Measurements from ENCODE around the gene ACTL10.
A peak's percentile ranks its signal among the peaks of the same experiment; 100 is the strongest.

ACTL10 gene

GRCh38 chr20:33656010-33656782 lies 10.5 kb upstream of the ACTL10 start:
- H3K27me3 Mint-ChIP-seq, result no peaks in the 10 kb centered on the region
- no peak overlapping the region for H3K4me3 Mint-ChIP-seq
- DNase-seq (no peak), ATAC-seq (no peak)
- H3K27ac Mint-ChIP-seq, result peak overlapping the region in 1 of 2 donors; percentile 54
- H3K9me3 Mint-ChIP-seq, result no peaks in the 10 kb centered on the region
- peaks cover 20% of the 10 kb centered on the region for H3K4me1 Mint-ChIP-seq

DNA sequence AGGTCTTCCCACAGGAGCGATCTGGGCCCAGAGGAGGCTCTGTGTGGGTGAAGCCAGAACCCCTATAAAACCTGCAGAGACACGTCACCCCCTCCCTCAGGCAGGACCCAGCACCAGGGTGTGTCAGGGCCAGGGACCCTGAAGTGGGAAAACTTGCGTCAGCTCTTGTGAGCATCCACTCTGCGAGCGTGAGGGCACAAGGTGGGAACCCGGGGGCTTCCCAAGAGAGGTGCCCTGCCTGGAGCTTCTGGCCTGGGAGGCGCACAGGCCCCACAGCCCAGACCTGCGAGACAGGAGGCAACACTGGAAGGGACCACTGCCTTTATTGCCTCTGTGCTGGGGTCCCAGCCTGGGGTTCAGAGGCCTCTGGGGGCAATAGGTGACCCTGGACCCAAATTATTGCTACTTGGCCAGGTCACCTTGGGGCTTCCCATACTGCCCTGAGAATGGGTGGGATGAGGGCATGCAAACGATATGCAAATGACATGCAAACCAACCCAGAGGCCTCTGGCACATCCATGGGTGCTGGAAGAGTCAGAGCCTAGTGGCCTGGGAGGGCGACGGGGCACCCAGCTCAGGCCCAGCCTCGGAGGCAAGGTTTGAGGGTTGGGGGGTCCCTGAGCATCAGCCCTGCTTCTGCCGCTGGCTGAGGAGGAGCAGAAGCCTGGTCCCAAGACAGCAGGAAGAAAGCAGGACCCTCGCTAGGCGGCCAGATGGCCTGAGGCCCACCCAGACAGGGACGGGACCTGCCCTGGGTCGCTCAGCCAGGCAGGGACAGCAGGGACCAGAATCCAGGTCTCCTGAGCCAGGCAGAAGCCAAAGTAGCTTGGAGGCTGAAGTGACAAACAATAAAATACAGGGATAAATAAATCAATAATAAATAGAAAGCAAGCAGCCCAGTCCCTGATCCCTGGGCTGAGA lies 9.7 kb upstream of the ACTL10 start:
- DNase-seq (peak in 1 of 2 donors; percentile 7), ATAC-seq (no peak)
- peaks cover 24% of the 10 kb centered on the region for H3K4me1 Mint-ChIP-seq
- H3K4me3 Mint-ChIP-seq, result no peak overlapping the region
- H3K9me3 Mint-ChIP-seq, result no peaks in the 10 kb centered on the region
- peak overlapping the region in 1 of 2 donors; percentile 87 for H3K27ac Mint-ChIP-seq
- no peaks in the 10 kb centered on the region for H3K27me3 Mint-ChIP-seq

DNA sequence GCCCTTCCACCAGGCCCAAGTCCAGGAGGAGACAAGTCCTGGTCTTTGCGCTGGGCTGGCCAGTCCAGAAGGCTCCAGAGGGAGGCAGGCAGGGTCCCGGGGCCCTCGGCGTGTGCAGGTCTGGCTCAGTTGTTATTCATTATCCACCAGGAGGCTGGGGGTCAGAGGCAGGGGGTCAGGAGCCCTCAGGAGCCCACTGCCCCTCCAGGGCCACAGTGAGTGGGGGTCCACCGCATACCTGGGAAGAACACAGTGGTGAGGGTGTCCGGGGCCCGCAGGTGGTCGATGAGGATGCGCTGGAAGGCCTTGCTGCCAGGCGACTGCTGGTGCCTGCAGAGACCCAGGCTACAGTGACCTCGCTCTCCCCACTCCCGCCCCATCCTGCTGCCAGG lies 9.0 kb upstream of the ACTL10 start:
- ATAC-seq, result no peak

GRCh38 chr20:33658510-33658909 lies 8.2 kb upstream of the ACTL10 start:
- DNase-seq, result peak in 1 of 2 donors; percentile 7
- Mint-ChIP-seq H3K4me3 (no peak overlapping the region), H3K4me1 (peaks cover 20% of the 10 kb centered on the region), H3K9me3 (no peaks in the 10 kb centered on the region), H3K27me3 (no peaks in the 10 kb centered on the region), H3K27ac (no peak overlapping the region)
- no peak for ATAC-seq

More for the DNA sequence above, 9.0 kb upstream of the ACTL10 start:
- peak in 1 of 2 donors; percentile 7 for DNase-seq
- no peaks in the 10 kb centered on the region for H3K9me3 Mint-ChIP-seq
- no peak overlapping the region for H3K27ac Mint-ChIP-seq
- no peak overlapping the region for H3K4me3 Mint-ChIP-seq
- H3K27me3 Mint-ChIP-seq, result no peaks in the 10 kb centered on the region
- peaks cover 23% of the 10 kb centered on the region for H3K4me1 Mint-ChIP-seq

GRCh38 chr20:33658929-33659328 lies 7.8 kb upstream of the ACTL10 start:
- H3K27me3 Mint-ChIP-seq, result no peaks in the 10 kb centered on the region
- H3K4me3 Mint-ChIP-seq, result no peak overlapping the region
- no peaks in the 10 kb centered on the region for H3K9me3 Mint-ChIP-seq
- ATAC-seq (no peak), DNase-seq (no peak)
- peak overlapping the region; percentile 74 to 91 for H3K27ac Mint-ChIP-seq
- H3K4me1 Mint-ChIP-seq, result peaks cover 18% of the 10 kb centered on the region

DNA sequence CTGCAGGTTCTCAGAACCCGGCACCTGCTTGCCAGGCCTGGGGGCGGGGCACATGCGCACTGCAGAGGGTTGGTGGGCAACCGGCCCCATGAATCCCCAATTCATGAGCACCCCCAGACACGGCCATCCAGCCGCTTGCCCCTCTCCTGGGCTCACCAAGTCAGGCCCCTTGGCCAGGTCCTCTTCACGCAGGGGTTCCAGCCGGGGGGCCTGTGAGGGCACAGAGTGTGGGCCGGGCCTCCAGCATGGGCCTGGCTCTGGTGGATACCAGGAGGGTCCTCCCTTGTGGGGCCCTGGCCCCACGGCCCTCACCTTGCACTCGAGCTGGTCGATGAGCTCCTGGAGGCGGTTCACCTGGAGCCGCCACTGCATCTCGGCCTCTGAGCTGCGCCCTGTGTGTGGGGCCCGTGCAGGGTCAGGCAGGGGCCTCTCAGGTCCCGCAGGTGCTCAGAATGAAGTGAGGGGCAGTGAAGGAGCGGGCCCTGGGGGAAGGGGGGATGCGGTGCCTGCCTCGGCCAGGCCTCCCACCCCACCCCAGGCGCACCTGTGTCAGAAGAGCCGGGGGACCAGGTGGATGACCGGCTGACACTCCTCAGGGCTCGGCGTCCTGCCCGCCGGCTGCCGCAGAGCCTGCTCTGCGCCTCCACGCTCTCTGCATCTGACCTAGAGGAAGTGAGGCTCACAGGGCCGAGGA lies 7.3 kb upstream of the ACTL10 start:
- peak overlapping the region; percentile 82 to 91 for H3K27ac Mint-ChIP-seq
- no peak overlapping the region for H3K4me3 Mint-ChIP-seq
- DNase-seq (peak in 1 of 2 donors; percentile 7), ATAC-seq (no peak)
- peaks cover 23% of the 10 kb centered on the region for H3K4me1 Mint-ChIP-seq
- no peaks in the 10 kb centered on the region for H3K9me3 Mint-ChIP-seq
- no peaks in the 10 kb centered on the region for H3K27me3 Mint-ChIP-seq

GRCh38 chr20:33660035-33660684 lies 6.6 kb upstream of the ACTL10 start:
- Mint-ChIP-seq H3K27ac (no peak overlapping the region), H3K27me3 (no peaks in the 10 kb centered on the region), H3K4me1 (peaks cover 25% of the 10 kb centered on the region), H3K4me3 (no peak overlapping the region), H3K9me3 (no peaks in the 10 kb centered on the region)
- ATAC-seq (no peak), DNase-seq (no peak)

- no peak for ATAC-seq
- Mint-ChIP-seq H3K9me3 (no peaks in the 10 kb centered on the region), H3K27me3 (no peaks in the 10 kb centered on the region), H3K27ac (no peak overlapping the region), H3K4me1 (peaks cover 29% of the 10 kb centered on the region), H3K4me3 (no peak overlapping the region)
- no peak for DNase-seq
These were observed 6.1 kb upstream of the ACTL10 start for GRCh38 chr20:33660685-33661058.

DNA sequence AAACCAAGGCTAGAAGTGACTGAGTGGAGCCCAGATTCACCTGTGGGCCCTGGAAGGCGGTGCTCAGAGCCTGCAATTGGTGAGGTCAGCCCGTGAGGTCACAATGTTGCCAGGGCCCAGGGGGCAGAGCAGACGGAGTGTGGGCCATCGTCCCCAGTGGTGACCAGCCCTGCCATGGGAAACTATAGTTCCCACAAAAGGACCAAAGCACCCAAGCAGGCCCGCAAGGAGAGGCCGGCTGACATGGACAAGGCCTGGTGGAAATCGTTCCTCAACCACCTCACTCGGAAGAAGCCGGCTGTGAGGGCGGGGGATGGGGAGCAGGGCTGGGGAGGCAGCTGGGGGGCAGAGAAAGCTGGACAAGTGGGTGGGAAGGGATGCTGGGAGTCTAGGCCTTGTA lies 4.6 kb upstream of the ACTL10 start, which contains the start of gene C20orf144:
TSS of gene C20orf144 (plus strand) at position 156 of the 400 bp plus-strand sequence. CDS start at position 175, 19 bp downstream.
- Mint-ChIP-seq H3K4me1 (peaks cover 40% of the 10 kb centered on the region), H3K27me3 (no peaks in the 10 kb centered on the region), H3K9me3 (no peaks in the 10 kb centered on the region), H3K27ac (peak within 1 kb of the TSS; percentile 74 to 95), H3K4me3 (peak within 1 kb of the TSS; percentile 77 to 80)
- DNase-seq (no peak), ATAC-seq (no peak)

DNA sequence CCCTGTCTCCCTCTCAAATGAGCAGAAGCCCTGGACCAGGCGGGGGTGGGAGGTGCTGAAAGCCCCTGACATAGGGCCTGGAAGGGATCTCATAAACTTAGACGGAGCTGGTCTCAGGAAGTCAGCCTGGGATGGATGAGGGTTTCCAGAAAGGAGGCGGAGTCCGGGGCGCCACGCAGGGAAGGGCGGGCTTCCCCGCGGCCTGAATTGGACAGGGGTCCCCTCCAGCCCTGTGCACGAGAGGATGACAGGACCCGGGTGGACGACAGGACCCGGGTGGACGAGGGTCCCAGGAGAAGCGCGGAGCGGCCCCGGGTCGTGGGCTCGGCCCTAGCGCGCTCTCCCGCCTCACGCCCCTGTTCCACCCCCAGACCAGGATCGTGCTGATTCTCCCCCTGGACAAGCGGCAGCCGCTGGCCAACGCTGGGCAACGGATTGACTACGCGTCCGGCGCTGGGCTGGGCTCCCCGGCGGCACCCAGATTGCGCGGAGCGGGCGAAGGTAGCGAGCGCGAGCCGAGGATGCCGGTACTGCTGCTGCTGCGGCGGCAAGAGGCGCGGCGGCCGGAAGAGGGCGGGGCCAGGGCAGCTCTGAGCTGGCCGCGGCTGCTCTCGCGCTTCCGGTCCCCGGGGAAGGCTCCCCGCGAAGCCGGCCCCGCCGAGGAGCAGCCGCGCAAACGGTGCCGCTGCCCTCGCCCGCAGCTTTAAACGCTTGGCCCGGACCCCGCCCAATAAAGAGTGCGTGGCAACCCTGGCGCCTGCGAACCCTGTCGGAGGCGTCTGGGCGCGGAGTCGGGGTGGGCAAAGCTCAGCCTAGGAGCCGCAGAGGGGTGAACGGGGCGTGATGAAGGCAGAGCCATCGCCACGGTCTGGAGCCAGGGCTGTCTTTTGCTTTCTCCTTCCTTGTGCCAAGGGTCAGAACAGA lies 3.3 kb upstream of the ACTL10 start:
- peak; percentile 74 for ATAC-seq
- Mint-ChIP-seq H3K27me3 (no peaks in the 10 kb centered on the region), H3K4me1 (peaks cover 50% of the 10 kb centered on the region), H3K27ac (peak overlapping the region; percentile 74 to 95), H3K4me3 (peak overlapping the region; percentile 77 to 80), H3K9me3 (no peaks in the 10 kb centered on the region)
- peak; percentile 83 to 86 for DNase-seq

DNA sequence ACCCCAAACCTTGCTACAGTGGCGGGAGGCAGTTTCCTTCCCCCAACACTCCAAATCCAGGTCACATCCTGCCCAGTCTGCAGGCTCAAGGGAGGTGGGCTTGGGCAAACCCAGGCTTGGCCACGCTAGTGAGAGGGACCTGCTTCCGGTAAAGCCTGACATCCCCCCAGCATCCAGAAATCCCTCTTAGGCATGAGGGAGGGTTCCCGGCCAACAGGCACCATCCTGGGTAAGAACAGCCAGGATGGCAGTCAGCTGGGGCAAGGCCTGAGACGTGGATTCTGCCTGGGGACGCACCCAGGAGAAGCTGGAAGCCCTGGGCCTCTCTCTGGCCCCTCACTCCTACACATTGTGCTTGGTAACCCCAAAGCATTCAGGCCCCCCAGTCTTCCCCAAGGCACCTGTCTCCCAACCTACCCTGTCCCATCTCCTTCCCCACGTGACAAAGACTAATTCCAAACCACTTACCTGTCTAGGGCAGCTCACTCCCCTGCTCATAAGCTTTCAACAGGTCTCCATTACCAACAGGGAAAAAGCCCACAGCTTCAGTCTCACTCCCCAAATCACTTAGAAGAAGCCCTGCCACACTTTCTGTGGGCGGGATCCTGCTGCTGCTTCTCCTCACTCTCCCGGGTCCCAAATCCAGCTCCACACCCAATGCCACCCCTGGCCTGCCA lies 2.5 kb upstream of the ACTL10 start:
- Mint-ChIP-seq H3K4me1 (peaks cover 55% of the 10 kb centered on the region), H3K27ac (peak overlapping the region; percentile 41 to 93), H3K9me3 (no peaks in the 10 kb centered on the region), H3K4me3 (peak overlapping the region; percentile 77 to 80), H3K27me3 (no peaks in the 10 kb centered on the region)
- no peak for DNase-seq
- ATAC-seq, result no peak

GRCh38 chr20:33664762-33665144 lies 2.0 kb upstream of the ACTL10 start:
- Mint-ChIP-seq H3K27me3 (no peaks in the 10 kb centered on the region), H3K27ac (peak overlapping the region; percentile 41 to 93), H3K9me3 (no peaks in the 10 kb centered on the region), H3K4me1 (peaks cover 57% of the 10 kb centered on the region), H3K4me3 (peak overlapping the region; percentile 77 to 80)
- ATAC-seq, result no peak
- DNase-seq, result no peak

GRCh38 chr20:33667245-33667675 lies 517 bp downstream of the ACTL10 start:
- Mint-ChIP-seq H3K4me1 (peaks cover 59% of the 10 kb centered on the region), H3K9me3 (no peaks in the 10 kb centered on the region), H3K4me3 (peak overlapping the region; percentile 92 to 99), H3K27me3 (no peaks in the 10 kb centered on the region), H3K27ac (peak overlapping the region; percentile 58 to 85)
- DNase-seq (peak; percentile 64 to 66), ATAC-seq (peak; percentile 41)
